Left ventricle myocardium superior (tissue), 1 donor: ENCODE data around the gene ROBO2. TPM values are rescaled to one million over a fixed set of nuclear protein-coding genes. Genes with fewer than 3 reads are reported as not detected.

Experiments used
- ATAC-seq: fragments of 200-7000 bp; cut with Tn5 transposase; one replicate; pipeline ENCODE4 v1.9.1; 2020; ENCODE audit warnings: mild to moderate bottlenecking, moderate library complexity
- DNase-seq: peaks from one replicate; pipeline ENCODE4 v3.0.0-alpha.2; 2020
- intact Hi-C: fragments of 100-400 bp; cut with micrococcal nuclease; formaldehyde crosslinking; loops from one replicate; pipeline ENCODE4 v1.11.0; 2022
- total RNA-seq: library from RNA; stranded (reverse); fragmentation: NEBNext Ultra II Directional; extraction: Animal tissue kit (Norgen Biotek cat#: 25700); gene quantifications from one replicate; pipeline ENCODE4 v1.2.1, GENCODE V29; 2021
- donor health status: DM: no; HTN: yes; CAD: no; lungs with severe emphysema.

ROBO2 gene
- total RNA-seq, 1 donor from 2014 or later, result 0.17 TPM

DNA sequence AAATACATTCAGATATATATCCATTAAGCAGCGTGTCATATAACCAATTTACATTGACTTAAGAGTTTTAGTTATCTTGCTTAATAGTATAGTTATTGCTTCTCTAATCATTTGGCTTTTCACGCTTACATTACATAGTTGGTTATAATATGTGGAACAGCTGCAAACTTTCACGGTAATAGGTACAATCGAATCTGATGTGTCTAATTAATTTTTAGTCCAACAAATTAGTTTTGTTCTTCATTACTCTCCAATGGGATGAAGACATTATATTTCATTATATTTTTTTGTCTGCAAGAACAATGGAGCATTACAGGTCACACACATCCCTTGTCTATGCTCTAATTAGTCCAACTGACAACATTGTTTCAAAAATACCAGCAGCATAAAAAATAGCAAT lies 546.3 kb downstream of the ROBO2 start:
- intact Hi-C loops, result no loop called here
- no peak for DNase-seq
- no peak for ATAC-seq

GRCh38 chr3:77588863-77589262 lies 549.0 kb downstream of the ROBO2 start:
- DNase-seq (no peak), ATAC-seq (no peak)
- intact Hi-C loops, result no loop called here

DNA sequence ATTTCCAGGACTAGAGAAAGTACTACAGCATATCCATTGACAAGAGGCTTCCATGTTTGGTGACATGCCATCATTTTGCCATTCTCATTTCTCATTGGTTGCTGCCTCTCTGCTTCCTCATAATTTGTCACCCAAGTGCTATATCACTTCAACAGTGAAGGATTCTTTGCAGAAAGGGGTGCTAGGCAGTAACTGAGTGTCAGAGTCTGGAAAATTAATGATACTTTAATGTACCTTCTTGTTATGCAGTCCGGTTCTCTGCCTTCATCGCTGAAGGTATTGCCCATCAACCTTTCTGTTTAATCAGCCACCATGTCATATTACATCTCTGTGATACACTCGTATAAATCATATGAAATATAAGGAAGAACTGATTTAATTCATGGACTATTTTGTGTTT lies 550.3 kb downstream of the ROBO2 start:
- DNase-seq (no peak), ATAC-seq (no peak)
- intact Hi-C loops, result no loop called here

DNA sequence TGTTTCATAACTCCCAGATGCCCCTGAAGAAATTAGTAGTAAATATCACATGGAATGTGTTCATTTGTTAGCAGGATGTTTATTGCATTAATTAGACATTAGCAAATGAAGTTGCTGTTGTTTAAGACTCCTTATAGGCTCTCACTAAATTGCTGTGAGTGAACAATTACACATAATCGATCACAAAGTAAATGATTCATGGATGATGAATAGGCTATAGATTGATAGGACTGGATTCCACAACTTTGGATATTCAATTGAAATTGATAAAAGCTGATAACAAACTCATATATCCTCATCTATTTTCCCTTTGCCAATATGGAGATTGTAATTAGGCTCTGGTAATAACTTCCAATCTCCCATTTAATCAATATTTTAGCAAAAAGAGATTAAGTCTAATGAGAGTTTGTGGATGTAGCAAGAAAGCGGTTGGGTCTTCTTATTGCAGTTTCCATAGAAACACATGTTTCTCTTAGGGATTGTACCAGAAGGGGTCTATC lies 555.5 kb downstream of the ROBO2 start:
- ATAC-seq, result no peak
- no peak for DNase-seq
- intact Hi-C loops, result no loop called here

GRCh38 chr3:77599948-77600347 lies 560.0 kb downstream of the ROBO2 start:
- intact Hi-C loops, result no loop called here
- ATAC-seq, result no peak
- no peak for DNase-seq

DNA sequence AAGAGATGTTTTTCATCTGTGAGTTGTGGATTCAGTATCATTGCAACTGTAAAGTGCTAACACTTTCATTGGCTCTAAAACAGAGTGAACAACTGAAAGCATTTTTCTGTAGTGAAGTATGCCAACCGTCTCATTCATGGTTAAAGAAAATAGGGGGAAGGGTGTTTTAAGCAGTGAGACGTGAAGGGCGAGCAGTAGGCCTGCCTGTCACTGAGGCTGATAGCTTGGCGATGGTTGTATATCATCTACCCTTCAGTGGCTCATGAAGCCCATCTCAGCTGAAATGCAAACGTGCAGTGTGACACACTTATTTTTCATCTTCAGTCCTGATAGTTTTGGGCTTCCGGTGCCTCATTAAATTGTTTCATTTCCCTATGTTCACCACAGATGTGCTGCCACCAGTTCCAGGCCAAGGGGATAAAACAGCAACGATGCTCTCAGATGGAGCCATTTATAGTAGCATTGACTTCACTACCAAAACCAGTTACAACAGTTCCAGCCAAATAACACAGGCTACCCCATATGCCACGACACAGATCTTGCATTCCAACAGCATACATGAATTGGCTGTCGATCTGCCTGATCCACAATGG lies 562.0 kb downstream of the ROBO2 start:
- no peak for ATAC-seq
- no peak for DNase-seq
- intact Hi-C loops, result no loop called here

DNA sequence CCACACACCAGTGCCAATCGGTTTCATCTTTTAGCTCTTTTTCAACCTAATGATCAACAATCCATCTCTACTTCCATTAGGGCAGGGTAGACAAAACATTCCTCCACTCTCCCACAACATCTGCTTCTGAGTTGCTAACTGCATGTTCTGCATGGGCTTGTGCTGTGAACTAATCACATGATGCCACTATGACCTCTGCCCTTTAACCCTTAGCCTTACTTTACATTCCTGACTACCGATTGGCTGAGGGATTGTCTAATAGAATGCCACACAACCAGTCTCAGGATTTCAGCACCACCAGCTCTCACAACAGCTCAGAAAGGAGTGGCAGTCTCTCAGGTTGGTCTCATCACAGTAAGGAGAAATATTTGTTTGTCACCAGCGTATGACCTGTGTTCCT lies 562.8 kb downstream of the ROBO2 start:
- DNase-seq, result no peak
- ATAC-seq, result no peak
- intact Hi-C loops, result no loop called here

- intact Hi-C loops, result no loop called here
Observed at GRCh38 chr3:77605308-77605707, 565.4 kb downstream of the ROBO2 start.

DNA sequence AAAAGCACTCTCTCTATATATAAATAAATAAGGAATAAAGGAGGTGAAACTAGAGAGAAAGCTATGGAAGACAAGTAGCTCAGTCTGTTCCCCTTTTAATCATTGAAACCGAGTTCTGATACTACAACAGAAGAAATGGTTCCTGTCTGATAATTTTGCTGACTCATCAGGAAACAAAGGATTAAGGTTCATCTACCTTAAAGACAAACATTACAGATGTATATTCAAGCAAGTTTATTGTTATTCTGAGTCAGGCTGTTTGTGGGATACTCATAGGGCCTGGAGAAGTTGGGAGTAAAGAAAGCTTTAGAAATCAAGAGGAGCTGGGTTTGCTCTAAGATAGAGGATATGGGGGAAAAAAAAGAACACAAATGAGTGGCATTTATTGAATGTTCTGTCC lies 566.0 kb downstream of the ROBO2 start:
- no peak for DNase-seq
- no peak for ATAC-seq
- intact Hi-C loops, result no loop called here

More at GRCh38 chr3:77605308-77605707, 565.4 kb downstream of the ROBO2 start:
- ATAC-seq (no peak), DNase-seq (no peak)

DNA sequence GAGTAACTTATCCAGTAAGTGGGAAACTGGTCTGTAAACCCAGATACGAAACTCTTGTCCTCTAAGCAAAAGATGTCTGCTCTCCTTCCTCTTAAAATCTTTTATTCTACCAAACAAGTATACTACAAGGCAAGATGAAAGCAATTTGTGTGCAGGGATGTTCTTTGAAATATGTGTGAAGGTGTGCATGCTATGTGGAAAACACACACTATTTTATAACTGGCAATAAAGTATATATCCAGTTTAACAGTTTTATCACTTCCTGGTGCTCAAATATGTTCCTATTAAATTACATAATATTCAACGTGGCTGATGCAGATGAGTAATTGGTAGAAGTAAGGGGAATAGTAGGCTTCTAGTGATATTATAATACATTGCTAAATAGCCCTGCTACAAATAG lies 566.5 kb downstream of the ROBO2 start:
- ATAC-seq (no peak), DNase-seq (no peak)
- intact Hi-C loops, result no loop called here

- intact Hi-C loops, result no loop called here
- DNase-seq (no peak), ATAC-seq (no peak)
Observed at GRCh38 chr3:77618686-77619085, 578.8 kb downstream of the ROBO2 start.

DNA sequence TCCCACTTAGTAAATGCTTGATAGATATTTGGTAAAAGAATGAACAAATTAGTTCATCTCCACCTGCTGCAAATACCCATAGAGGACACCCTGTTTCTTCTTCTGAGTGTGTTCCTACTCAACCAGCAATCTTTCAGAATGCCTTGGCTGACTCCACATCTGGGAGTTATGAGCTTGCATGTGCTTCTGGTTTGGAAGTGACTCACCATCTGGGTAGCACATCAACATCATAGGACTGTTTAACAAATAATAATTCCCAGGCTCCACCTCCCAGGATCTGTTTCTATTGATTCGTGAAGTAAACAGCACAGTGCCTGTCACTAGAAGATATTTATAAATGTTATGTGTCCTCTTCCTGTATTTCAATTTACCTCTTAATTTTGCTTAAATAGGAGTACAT lies 580.1 kb downstream of the ROBO2 start:
- no peak for DNase-seq
- no peak for ATAC-seq
- intact Hi-C loops, result no loop called here

DNA sequence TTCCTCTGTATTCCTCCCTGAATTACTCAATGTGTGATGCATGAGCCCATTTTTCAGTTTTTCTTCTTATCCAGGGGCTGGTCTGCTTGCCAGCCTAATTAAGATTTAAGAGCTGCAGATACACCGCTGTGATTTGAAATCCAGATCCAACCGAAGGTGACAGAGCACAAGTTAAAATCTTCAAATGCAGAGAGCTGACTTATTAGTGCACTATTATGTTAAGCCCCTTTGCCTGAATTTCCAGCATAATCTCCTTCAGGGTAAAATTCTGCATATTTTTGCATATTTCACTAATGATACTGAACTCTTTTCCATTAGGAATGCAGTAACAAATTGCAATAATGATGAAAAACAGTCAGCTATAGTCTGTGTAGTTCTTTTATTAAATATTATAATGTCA lies 583.6 kb downstream of the ROBO2 start:
- no peak for DNase-seq
- no peak for ATAC-seq
- intact Hi-C loops, result no loop called here

GRCh38 chr3:77626157-77626556 lies 586.3 kb downstream of the ROBO2 start:
- ATAC-seq (no peak), DNase-seq (no peak)
- intact Hi-C loops, result no loop called here

DNA sequence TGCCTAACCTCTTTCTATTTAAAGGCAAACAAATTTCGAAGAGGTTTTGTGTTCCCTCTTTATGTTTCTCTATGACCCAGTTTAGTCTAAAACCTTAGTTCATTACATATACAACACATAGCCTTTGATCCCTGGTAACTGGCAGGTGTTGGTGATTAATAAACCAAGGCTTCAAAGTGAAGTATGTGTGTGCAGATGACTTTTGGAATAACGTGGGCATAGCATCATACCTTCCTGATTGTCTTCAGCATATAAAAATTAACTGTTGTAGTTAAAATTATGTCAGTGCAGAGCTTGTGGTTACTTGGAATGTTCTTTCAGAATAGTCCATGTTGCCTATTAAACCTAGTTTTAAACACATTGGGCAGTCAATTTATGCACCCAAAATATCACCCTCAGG lies 608.3 kb downstream of the ROBO2 start:
- no peak for DNase-seq
- no peak for ATAC-seq
- intact Hi-C loops, result no loop called here

GRCh38 chr3:77648664-77649063 lies 608.8 kb downstream of the ROBO2 start:
- DNase-seq (no peak), ATAC-seq (no peak)
- intact Hi-C loops, result no loop called here

GRCh38 chr3:77652624-77653023 lies 612.7 kb downstream of the ROBO2 start:
- DNase-seq, result no peak
- intact Hi-C loops, result no loop called here
- no peak for ATAC-seq

DNA sequence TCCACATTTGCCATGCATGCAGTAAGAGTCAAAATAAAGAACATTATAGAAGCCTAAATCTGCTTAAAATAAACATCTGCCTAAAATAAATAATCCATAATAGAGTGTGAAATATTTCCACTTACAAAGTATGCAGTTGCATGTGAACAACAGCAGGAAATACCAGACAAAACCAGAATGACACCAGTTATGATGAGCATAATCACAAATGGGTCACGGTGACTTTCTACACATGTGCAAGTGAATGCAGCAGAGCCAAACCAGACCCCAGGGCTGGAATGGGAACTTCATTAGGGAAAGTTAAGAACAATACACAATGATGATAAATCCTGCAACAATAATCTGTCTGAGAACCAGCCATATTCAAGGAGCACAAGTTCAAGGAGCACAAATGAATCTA lies 615.5 kb downstream of the ROBO2 start:
- ATAC-seq (no peak), DNase-seq (no peak)
- intact Hi-C loops, result no loop called here

GRCh38 chr3:77660718-77661117 lies 620.8 kb downstream of the ROBO2 start:
- DNase-seq (no peak), ATAC-seq (no peak)
- intact Hi-C loops, result no loop called here

GRCh38 chr3:77667901-77668300 lies 628.0 kb downstream of the ROBO2 start:
- no peak for ATAC-seq
- intact Hi-C loops, result no loop called here

DNA sequence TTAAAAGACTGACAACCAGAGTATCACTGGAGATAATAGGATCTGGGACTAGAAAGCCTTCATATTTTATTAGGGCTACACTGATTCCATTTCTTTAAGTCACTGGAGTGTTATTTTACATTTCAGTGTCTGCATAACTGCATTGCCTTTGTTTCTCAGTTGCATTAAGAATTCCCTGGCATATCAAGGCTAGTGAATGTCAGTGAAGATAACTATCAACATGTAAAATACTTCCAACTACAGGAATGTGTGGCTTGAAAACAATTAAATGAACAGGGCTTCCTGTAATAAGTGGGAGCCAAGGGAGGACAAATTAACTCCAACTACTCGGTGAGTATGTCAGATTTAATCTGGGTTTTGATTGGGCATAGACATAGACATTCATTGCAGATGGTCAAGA lies 628.5 kb downstream of the ROBO2 start:
- intact Hi-C loops, result no loop called here
- ATAC-seq (no peak), DNase-seq (no peak)

More at GRCh38 chr3:77667901-77668300, 628.0 kb downstream of the ROBO2 start:
- DNase-seq, result no peak

DNA sequence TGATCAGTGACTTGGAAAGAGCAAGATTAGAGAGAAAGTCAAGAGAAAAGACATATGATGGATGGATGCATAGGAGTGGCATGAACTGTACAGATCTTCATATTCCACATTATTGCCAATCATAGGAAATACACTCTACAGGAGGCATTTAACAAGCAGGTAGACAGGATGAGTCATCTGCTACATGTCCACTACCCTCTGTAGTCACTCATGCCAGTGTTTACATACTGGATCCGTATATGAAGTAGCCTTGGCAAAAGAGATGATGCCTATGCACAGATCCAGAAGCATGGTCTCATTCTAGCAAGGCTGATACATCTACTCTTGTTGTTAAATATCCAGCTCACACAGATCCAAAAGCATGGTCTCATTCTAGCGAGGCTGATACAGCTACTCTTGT lies 632.1 kb downstream of the ROBO2 start:
- intact Hi-C loops, result no loop called here
- DNase-seq (no peak), ATAC-seq (no peak)
